ENCODE data around the gene HPSE.
"Not testable (repeated sequence)": the region's sequence is repeated elsewhere in the genome, so short reads cannot be mapped to it uniquely, and the experiment has no call there.

Gene HPSE

GRCh38 chr4:83335701-83336100 lies 1.1 kb upstream of the HPSE start:
- FAIRE-seq (no peak), DNase-seq (ENCODE audit: insufficient read length, low spot score) (no peak)

GRCh38 chr4:83331956-83332355 lies 2.7 kb downstream of the HPSE start:
- DNase-seq (ENCODE audit: insufficient read length, low spot score) (no peak), FAIRE-seq (no peak)

GRCh38 chr4:83329521-83330110 lies 5.0 kb downstream of the HPSE start:
- DNase-seq (ENCODE audit: insufficient read length, low spot score) (no peak), FAIRE-seq (no peak)

- DNase-seq (ENCODE audit: insufficient read length, low spot score) (no peak), FAIRE-seq (no peak)
Observed at GRCh38 chr4:83328521-83329187, 6.0 kb downstream of the HPSE start.

GRCh38 chr4:83326546-83326945 lies 8.1 kb downstream of the HPSE start:
- FAIRE-seq, result no peak
- no peak for DNase-seq (ENCODE audit: insufficient read length, low spot score)

GRCh38 chr4:83325306-83325705 lies 9.3 kb downstream of the HPSE start:
- DNase-seq (ENCODE audit: insufficient read length, low spot score); FAIRE-seq: not testable (repeated sequence)

- no peak for DNase-seq (ENCODE audit: insufficient read length, low spot score)
- no peak for FAIRE-seq
Observed at GRCh38 chr4:83323136-83323535, 11.5 kb downstream of the HPSE start.

- no peak for DNase-seq (ENCODE audit: insufficient read length, low spot score)
- no peak for FAIRE-seq
Observed at GRCh38 chr4:83320548-83320947, 14.1 kb downstream of the HPSE start.

GRCh38 chr4:83318666-83319065 lies 16.0 kb downstream of the HPSE start:
- FAIRE-seq (no peak), DNase-seq (ENCODE audit: insufficient read length, low spot score) (no peak)

GRCh38 chr4:83317671-83318070 lies 17.0 kb downstream of the HPSE start:
- FAIRE-seq (no peak), DNase-seq (ENCODE audit: insufficient read length, low spot score) (no peak)

GRCh38 chr4:83316459-83317165 lies 18.0 kb downstream of the HPSE start:
- FAIRE-seq (no peak), DNase-seq (ENCODE audit: insufficient read length, low spot score) (no peak)

- DNase-seq (ENCODE audit: insufficient read length, low spot score) (no peak), FAIRE-seq (no peak)
Observed at GRCh38 chr4:83315341-83315870, 19.2 kb downstream of the HPSE start.

GRCh38 chr4:83308672-83309071 lies 26.0 kb downstream of the HPSE start:
- no peak for DNase-seq (ENCODE audit: insufficient read length, low spot score)

GRCh38 chr4:83307920-83308319 lies 26.7 kb downstream of the HPSE start:
- FAIRE-seq (no peak), DNase-seq (ENCODE audit: insufficient read length, low spot score) (no peak)

More at GRCh38 chr4:83308672-83309071, 26.0 kb downstream of the HPSE start:
- FAIRE-seq, result no peak

GRCh38 chr4:83305187-83305586 lies 29.5 kb downstream of the HPSE start:
- no peak for FAIRE-seq
- no peak for DNase-seq (ENCODE audit: insufficient read length, low spot score)

- no peak for FAIRE-seq
- DNase-seq (ENCODE audit: insufficient read length, low spot score), result no peak
Observed at GRCh38 chr4:83297548-83298260, 36.9 kb downstream of the HPSE start.

GRCh38 chr4:83293305-83294046 lies 41.2 kb downstream of the HPSE start:
- DNase-seq (ENCODE audit: insufficient read length, low spot score), result no peak
- FAIRE-seq, result no peak

- not testable (repeated sequence) for FAIRE-seq; DNase-seq (ENCODE audit: insufficient read length, low spot score)
Observed at GRCh38 chr4:83290059-83290774, 44.4 kb downstream of the HPSE start.

GRCh38 chr4:83288381-83288780 lies 46.3 kb downstream of the HPSE start:
- FAIRE-seq; DNase-seq (ENCODE audit: insufficient read length, low spot score): not testable (repeated sequence)

- DNase-seq (ENCODE audit: insufficient read length, low spot score), result no peak
- FAIRE-seq, result no peak
Observed at GRCh38 chr4:83285055-83285407, 49.6 kb downstream of the HPSE start.
